GM18498 (cell line): ENCODE results near the gene BARHL1.

Source experiments
- ATAC-seq: cut with Tn5 transposase; IDR thresholded peaks from one replicate; pipeline ENCODE4 v1.9.1; 2021; ENCODE audit warnings: mild to moderate bottlenecking, moderate library complexity; ENCODE audit not compliant: unreplicated experiment

BARHL1 gene

GRCh38 chr9:132586830-132587591, 4.6 kb downstream of the BARHL1 start:
- ATAC-seq = no peak

GRCh38 chr9:132587592-132587955, 5.2 kb downstream of the BARHL1 start:
- no peak for ATAC-seq

- ATAC-seq = no peak
Measured at GRCh38 chr9:132588098-132588497, 5.7 kb downstream of the BARHL1 start.

GRCh38 chr9:132588501-132589147, 6.2 kb downstream of the BARHL1 start:
- no peak for ATAC-seq

GRCh38 chr9:132589148-132590036, 7.0 kb downstream of the BARHL1 start:
- ATAC-seq = no peak

- ATAC-seq = no peak
Measured at GRCh38 chr9:132590037-132590317, 7.6 kb downstream of the BARHL1 start.

GRCh38 chr9:132590318-132591182, 8.1 kb downstream of the BARHL1 start:
- no peak for ATAC-seq

GRCh38 chr9:132591244-132591643, 8.8 kb downstream of the BARHL1 start:
- no peak for ATAC-seq

GRCh38 chr9:132591751-132592314, 9.4 kb downstream of the BARHL1 start:
- ATAC-seq = no peak

- no peak for ATAC-seq
Measured at GRCh38 chr9:132592451-132592850, 10.0 kb downstream of the BARHL1 start.

GRCh38 chr9:132594412-132594811, 12.0 kb downstream of the BARHL1 start:
- no peak for ATAC-seq

GRCh38 chr9:132595319-132595718, 12.9 kb downstream of the BARHL1 start:
- ATAC-seq = no peak

- ATAC-seq = no peak
Measured at GRCh38 chr9:132596200-132596599, 13.8 kb downstream of the BARHL1 start.

- no peak for ATAC-seq
Measured at GRCh38 chr9:132597073-132597775, 14.8 kb downstream of the BARHL1 start.

- no peak for ATAC-seq
Measured at GRCh38 chr9:132600326-132600984, 18.0 kb downstream of the BARHL1 start.

GRCh38 chr9:132602207-132602606, 19.8 kb downstream of the BARHL1 start:
- ATAC-seq = no peak

GRCh38 chr9:132605387-132605786, 23.0 kb downstream of the BARHL1 start:
- ATAC-seq = no peak

GRCh38 chr9:132606066-132606465, 23.7 kb downstream of the BARHL1 start:
- ATAC-seq = no peak

- ATAC-seq = no peak
Measured at GRCh38 chr9:132609184-132609583, 26.8 kb downstream of the BARHL1 start.
